HepG2 (cell line): Measurements from ENCODE around the gene USP20. TPM values are rescaled to one million over a fixed set of nuclear protein-coding genes. Genes with fewer than 3 reads are reported as not detected.

Source experiments
- ATAC-seq: fragments of 200-7000 bp; cut with Tn5 transposase; 3 replicates; pipeline ENCODE4 v1.9.1; 2020; ENCODE audit warnings: mild to moderate bottlenecking, moderate library complexity
- BruUV-seq: library from RNA; stranded (reverse); fragments of 400-500 nt; replicated peaks from 2 replicates; lab custom pipeline; 2021; lab: Mats Ljungman, UMichigan
- CTCF ChIA-PET: fragments of 300-600 bp; formaldehyde crosslinking; extraction: SDS; loops from one replicate; lab custom pipeline; 2021; ENCODE audit warnings: low total read pairs, inconsistent platforms, low intra/inter-chr PET ratio; lab: Yijun Ruan, JAX
- POLR2A ChIA-PET: fragments of 350-600 bp; sonication (Branson Sonifier 250); formaldehyde crosslinking; loops from one replicate; lab custom pipeline; 2020; ENCODE audit warnings: antibody characterized with exemption, inconsistent platforms; lab: Yijun Ruan, JAX
- DNase-seq: peaks from one replicate; pipeline ENCODE4 v3.0.0-alpha.2; 2015; ENCODE audit warnings: low spot score
- FAIRE-seq: peaks from 3 replicates; lab custom pipeline; 2011; peaks lifted over from hg19 to GRCh38; lab: Jason Lieb, UNC
- H2AFZ ChIP-seq: one replicate; pipeline ENCODE4 v1.6.1; 2011; ENCODE audit warnings: low read length, inconsistent platforms
- H3K27ac ChIP-seq: fragments of 300-600 bp; 3 replicates; pipeline ENCODE4 v1.8.0; 2011; ENCODE audit warnings: mixed run types, mild to moderate bottlenecking, mixed read lengths, low read length, inconsistent platforms; ENCODE audit not compliant: insufficient read depth; ENCODE audit errors: extremely low read length
- H3K27me3 ChIP-seq, 2 experiments: fragments of 200-600 bp in 1 of 2; 2 replicates in 1 of 2; 3 replicates in 1 of 2; pipeline versions ENCODE4 v1.6.0 to v1.8.0; 2011; ENCODE audit warnings: low read length in 2 of 2, mild to moderate bottlenecking in 2 of 2, moderate library complexity in 2 of 2, inconsistent platforms in 1 of 2; ENCODE audit not compliant: insufficient read depth in 2 of 2, control insufficient read depth in 1 of 2
- H3K36me3 ChIP-seq, 2 experiments: fragments of 200-600 bp in 1 of 2; replicated peaks in 1 of 2; 2 replicates in 1 of 2; 3 replicates in 1 of 2; pipeline versions ENCODE4 v1.5.1 to v1.8.0; 2011; ENCODE audit warnings: low read length in 2 of 2, inconsistent platforms in 1 of 2; ENCODE audit not compliant: insufficient read depth in 2 of 2, control insufficient read depth in 1 of 2
- H3K4me1 ChIP-seq: 2 replicates; pipeline ENCODE4 v1.5.1; 2012; ENCODE audit warnings: low read length, inconsistent platforms; ENCODE audit not compliant: insufficient read depth
- H3K4me2 ChIP-seq: 2 replicates; pipeline ENCODE4 v1.6.0; 2011; ENCODE audit warnings: low read depth, low read length, inconsistent platforms
- H3K4me3 ChIP-seq, 3 experiments: fragments of 200-600 bp in 1 of 3; sonication (generic), shearing (Covaris generic) in 1 of 3; replicated peaks in 1 of 3; 2 replicates each; pipeline ENCODE4 v1.5.1; 2011 to 2016; ENCODE audit warnings: low read length in 3 of 3, inconsistent platforms in 2 of 3, low read depth in 2 of 3, mild to moderate bottlenecking in 2 of 3, control low read depth in 1 of 3, mixed read lengths in 1 of 3; ENCODE audit not compliant: insufficient read depth in 1 of 3
- H3K79me2 ChIP-seq: one replicate; pipeline ENCODE4 v1.6.1; 2011; ENCODE audit warnings: low read length, inconsistent platforms; ENCODE audit not compliant: insufficient read depth
- H3K9ac ChIP-seq: 2 replicates; pipeline ENCODE4 v1.6.0; 2011; ENCODE audit warnings: mild to moderate bottlenecking, low read depth, low read length, inconsistent platforms; ENCODE audit not compliant: insufficient read depth
- H3K9me3 ChIP-seq: 2 replicates; pipeline ENCODE4 v1.5.1; 2012; ENCODE audit warnings: mild to moderate bottlenecking, low read length
- H4K20me1 ChIP-seq: 2 replicates; pipeline ENCODE4 v1.6.0; 2011; ENCODE audit warnings: inconsistent platforms, mild to moderate bottlenecking, low read length, moderate library complexity; ENCODE audit not compliant: insufficient read depth
- ARNT ChIP-seq: fragments of 450-650 bp; IDR thresholded peaks from 2 replicates; pipeline ENCODE4 v1.6.1; 2017
- ARNTL ChIP-seq: sonication (generic); formaldehyde crosslinking; IDR thresholded peaks from 2 replicates; pipeline ENCODE4 v1.4.0; 2020; ENCODE audit warnings: mild to moderate bottlenecking, missing genetic modification reagents
- ATF5 ChIP-seq: sonication (generic); formaldehyde crosslinking; IDR thresholded peaks from 2 replicates; pipeline ENCODE4 v1.4.0; 2020; ENCODE audit warnings: mild to moderate bottlenecking, low read depth, missing genetic modification reagents
- FOSL1 ChIP-seq: sonication (generic); formaldehyde crosslinking; IDR thresholded peaks from 2 replicates; pipeline ENCODE4 v1.9.0; 2021; ENCODE audit warnings: missing genetic modification reagents, borderline replicate concordance
- FOXO1 ChIP-seq: sonication (generic); formaldehyde crosslinking; IDR thresholded peaks from 2 replicates; pipeline ENCODE4 v1.4.0; 2020; ENCODE audit warnings: missing genetic modification reagents
- HNRNPK ChIP-seq: fragments of 200-400 bp; formaldehyde crosslinking; IDR thresholded peaks from 2 replicates; pipeline ENCODE4 v1.6.1; 2018; ENCODE audit warnings: low read length, low read depth, moderate library complexity, mild to moderate bottlenecking; ENCODE audit not compliant: poor library complexity, severe bottlenecking
- KAT8 ChIP-seq: IDR thresholded peaks from 2 replicates; pipeline ENCODE4 v1.6.1; 2016; ENCODE audit warnings: missing genetic modification reagents, missing compliant biosample characterization
- NCOA2 ChIP-seq: sonication (generic); formaldehyde crosslinking; IDR thresholded peaks from 2 replicates; pipeline ENCODE4 v1.8.0; 2022; ENCODE audit warnings: inconsistent platforms
- PAWR ChIP-seq: sonication (generic); formaldehyde crosslinking; IDR thresholded peaks from 2 replicates; pipeline ENCODE4 v1.4.0; 2020; ENCODE audit warnings: missing genetic modification reagents, mild to moderate bottlenecking, borderline replicate concordance
- PCBP2 ChIP-seq: fragments of 200-400 bp; formaldehyde crosslinking; optimal IDR thresholded peaks from 2 replicates; pipeline ENCODE3; 2018; ENCODE audit warnings: low read length, low read depth; ENCODE audit not compliant: poor library complexity, severe bottlenecking
- PLRG1 ChIP-seq: fragments of 450-650 bp; conservative IDR thresholded peaks from 2 replicates; pipeline ENCODE4 v1.6.1; 2016
- STAT6 ChIP-seq: sonication (generic); formaldehyde crosslinking; IDR thresholded peaks from 2 replicates; pipeline ENCODE4 v1.4.0; 2020; ENCODE audit warnings: missing genetic modification reagents, mild to moderate bottlenecking, borderline replicate concordance
- ZNF180 ChIP-seq: sonication (generic); formaldehyde crosslinking; IDR thresholded peaks from 2 replicates; pipeline ENCODE4 v1.4.0; 2020; ENCODE audit warnings: low read depth, missing genetic modification reagents, borderline replicate concordance
- ZNF550 ChIP-seq: sonication (generic); formaldehyde crosslinking; IDR thresholded peaks from 2 replicates; pipeline ENCODE4 v1.4.0; 2020; ENCODE audit warnings: mild to moderate bottlenecking, missing genetic modification reagents, borderline replicate concordance
- ZNF572 ChIP-seq: sonication (generic); formaldehyde crosslinking; IDR thresholded peaks from 2 replicates; pipeline ENCODE4 v1.5.1; 2020; ENCODE audit warnings: mild to moderate bottlenecking, missing genetic modification reagents
- WGBS: methylation state at CpG from one replicate; pipeline ENCODE4 v1.1.6; 2017; ENCODE audit warnings: low lambda C conversion rate; 5-methylcytosine and 5-hydroxymethylcytosine counted together
- in situ Hi-C: cut with HindIII; loops from 2 replicates; pipeline ENCODE4 v1.10.0; 2017; ENCODE audit warnings: low pct_unique_long_range_greater_than_20kb; ENCODE audit not compliant: extremely low pct_ligation_motif_present
- intact Hi-C: fragments of 100-400 bp; cut with micrococcal nuclease; formaldehyde crosslinking; loops from one replicate; pipeline ENCODE4 v1.10.0; 2022; ENCODE audit not compliant: unreplicated experiment
- polyA plus RNA-seq, 8 experiments: library from polyadenylated mRNA; depleted of rRNA in 3 of 8; stranded (reverse) in 7 of 8; unstranded in 1 of 8; fragments of >200 nt; fragmentation: Illumina TruSeq in 4 of 8; extraction: Trizol in 4 of 8; gene quantifications; 2 replicates each; pipeline versions ENCODE4 v1.2.1 to v1.2.3, GENCODE V29; 2011 to 2016; ENCODE audit warnings: low read depth in 4 of 8, missing spikeins in 1 of 8, mixed read lengths in 1 of 8; ENCODE audit not compliant: insufficient read depth in 1 of 8
- total RNA-seq, 5 experiments: library from RNA; depleted of rRNA; stranded (reverse); fragments of >200 nt; fragmentation: Illumina TruSeq; extraction: Trizol; gene quantifications; 2 replicates each; pipeline ENCODE4 v1.2.3, GENCODE V29; 2016; ENCODE audit warnings: low read depth in 1 of 5

The USP20 gene
- total and polyA plus RNA-seq, 2 of the 13 experiments (the other 11 are each of a cell fraction or from before 2014, with no cell fraction given), result 4.4 to 5.9 TPM

- intact Hi-C loops (no loop called here), in situ Hi-C loops (no loop called here)
- Histone ChIP-seq H2AFZ (no peak overlapping the region), H3K27ac (no peak overlapping the region), H3K79me2 (no peaks in the 10 kb centered on the region), H3K4me3 (no peak overlapping the region), H3K4me1 (peaks cover 2% of the 10 kb centered on the region), H3K36me3 (peaks cover 4 to 12% of the 10 kb centered on the region in 2 experiments; a peak in 3 of 5 replicates), H3K9ac (no peak overlapping the region), H3K9me3 (no peaks in the 10 kb centered on the region), H3K4me2 (no peak overlapping the region), H4K20me1 (no peaks in the 10 kb centered on the region), H3K27me3 (no peaks in the 10 kb centered on the region)
- POLR2A ChIA-PET, result interaction anchor here (0.6 kb wide), 1 partner anchor 11 kb away, joined by 3 read pairs; no protein-coding TSS in a partner anchor
- WGBS, result 97% methylated on average over 8 of the region's 8 CpGs
- no TSS peak for BruUV-seq
- ATAC-seq, result no peak
- no peak for DNase-seq
- no peak for TF ChIP-seq ZNF180 (CRISPR knock-in tag)
- TF ChIP-seq FOSL1 (CRISPR knock-in tag), result no peak
- no peak for TF ChIP-seq ZNF572 (CRISPR knock-in tag)
- no peak for TF ChIP-seq FOXO1
- TF ChIP-seq ATF5 (CRISPR knock-in tag), result no peak
- no peak for TF ChIP-seq PLRG1
- TF ChIP-seq ZNF550, result no peak
- TF ChIP-seq ARNTL, result no peak
- CTCF ChIA-PET, result no interaction called here
- FAIRE-seq, result no peak
Measured at GRCh38 chr9:129898185-129898584, 62.9 kb downstream of the USP20 start.

GRCh38 chr9:129899620-129900019 is 64.4 kb downstream of the USP20 start:
- H3K79me2 ChIP-seq, result no peaks in the 10 kb centered on the region
- no peak overlapping the region for H3K4me2 ChIP-seq
- intact Hi-C loops (no loop called here), in situ Hi-C loops (no loop called here)
- H4K20me1 ChIP-seq, result no peaks in the 10 kb centered on the region
- peaks cover 4 to 12% of the 10 kb centered on the region in 2 experiments; a peak in 3 of 5 replicates for H3K36me3 ChIP-seq
- no peaks in the 10 kb centered on the region for H3K9me3 ChIP-seq
- TF ChIP-seq STAT6 (CRISPR knock-in tag) (no peak), HNRNPK (peak; percentile 49), ARNT (no peak), NCOA2 (CRISPR knock-in tag) (no peak), KAT8 (CRISPR knock-in tag) (no peak), PCBP2 (peak; percentile 43), PAWR (no peak)
- H3K27ac ChIP-seq, result no peak overlapping the region
- H2AFZ ChIP-seq, result no peak overlapping the region
- DNase-seq (no peak), ATAC-seq (no peak), FAIRE-seq (no peak)
- no peaks in the 10 kb centered on the region for H3K27me3 ChIP-seq
- H3K9ac ChIP-seq, result no peak overlapping the region
- H3K4me3 ChIP-seq, result no peak overlapping the region
- CTCF ChIA-PET, result no interaction called here
- POLR2A ChIA-PET, result no interaction called here
- no TSS peak for BruUV-seq
- WGBS, result 100% methylated on average over 2 of the region's 2 CpGs
- H3K4me1 ChIP-seq, result no peaks in the 10 kb centered on the region
